HepG2 (cell line): ENCODE measurements around the gene ACYP2. TPM values are rescaled to one million over a fixed set of nuclear protein-coding genes. Genes with fewer than 3 reads are reported as not detected.

Source experiments
- ATAC-seq: fragments of 200-7000 bp; cut with Tn5 transposase; 3 replicates; pipeline ENCODE4 v1.9.1; 2020; ENCODE audit warnings: mild to moderate bottlenecking, moderate library complexity
- BruUV-seq: library from RNA; stranded (reverse); fragments of 400-500 nt; replicated peaks from 2 replicates; lab custom pipeline; 2021; lab: Mats Ljungman, UMichigan
- CTCF ChIA-PET: fragments of 300-600 bp; formaldehyde crosslinking; extraction: SDS; loops from one replicate; lab custom pipeline; 2021; ENCODE audit warnings: low total read pairs, inconsistent platforms, low intra/inter-chr PET ratio; lab: Yijun Ruan, JAX
- POLR2A ChIA-PET: fragments of 350-600 bp; sonication (Branson Sonifier 250); formaldehyde crosslinking; loops from one replicate; lab custom pipeline; 2020; ENCODE audit warnings: antibody characterized with exemption, inconsistent platforms; lab: Yijun Ruan, JAX
- DNase-seq: peaks from one replicate; pipeline ENCODE4 v3.0.0-alpha.2; 2015; ENCODE audit warnings: low spot score
- FAIRE-seq: peaks from 3 replicates; lab custom pipeline; 2011; peaks lifted over from hg19 to GRCh38; lab: Jason Lieb, UNC
- H2AFZ ChIP-seq: one replicate; pipeline ENCODE4 v1.6.1; 2011; ENCODE audit warnings: low read length, inconsistent platforms
- H3K27ac ChIP-seq: fragments of 300-600 bp; 3 replicates; pipeline ENCODE4 v1.8.0; 2011; ENCODE audit warnings: mixed run types, mild to moderate bottlenecking, mixed read lengths, low read length, inconsistent platforms; ENCODE audit not compliant: insufficient read depth; ENCODE audit errors: extremely low read length
- H3K27me3 ChIP-seq, 2 experiments: fragments of 200-600 bp in 1 of 2; 2 replicates in 1 of 2; 3 replicates in 1 of 2; pipeline versions ENCODE4 v1.6.0 to v1.8.0; 2011; ENCODE audit warnings: low read length in 2 of 2, mild to moderate bottlenecking in 2 of 2, moderate library complexity in 2 of 2, inconsistent platforms in 1 of 2; ENCODE audit not compliant: insufficient read depth in 2 of 2, control insufficient read depth in 1 of 2
- H3K36me3 ChIP-seq, 2 experiments: fragments of 200-600 bp in 1 of 2; replicated peaks in 1 of 2; 2 replicates in 1 of 2; 3 replicates in 1 of 2; pipeline versions ENCODE4 v1.5.1 to v1.8.0; 2011; ENCODE audit warnings: low read length in 2 of 2, inconsistent platforms in 1 of 2; ENCODE audit not compliant: insufficient read depth in 2 of 2, control insufficient read depth in 1 of 2
- H3K4me1 ChIP-seq: 2 replicates; pipeline ENCODE4 v1.5.1; 2012; ENCODE audit warnings: low read length, inconsistent platforms; ENCODE audit not compliant: insufficient read depth
- H3K4me2 ChIP-seq: 2 replicates; pipeline ENCODE4 v1.6.0; 2011; ENCODE audit warnings: low read depth, low read length, inconsistent platforms
- H3K4me3 ChIP-seq, 3 experiments: fragments of 200-600 bp in 1 of 3; sonication (generic), shearing (Covaris generic) in 1 of 3; replicated peaks in 1 of 3; 2 replicates each; pipeline ENCODE4 v1.5.1; 2011 to 2016; ENCODE audit warnings: low read length in 3 of 3, inconsistent platforms in 2 of 3, low read depth in 2 of 3, mild to moderate bottlenecking in 2 of 3, control low read depth in 1 of 3, mixed read lengths in 1 of 3; ENCODE audit not compliant: insufficient read depth in 1 of 3
- H3K79me2 ChIP-seq: one replicate; pipeline ENCODE4 v1.6.1; 2011; ENCODE audit warnings: low read length, inconsistent platforms; ENCODE audit not compliant: insufficient read depth
- H3K9ac ChIP-seq: 2 replicates; pipeline ENCODE4 v1.6.0; 2011; ENCODE audit warnings: mild to moderate bottlenecking, low read depth, low read length, inconsistent platforms; ENCODE audit not compliant: insufficient read depth
- H3K9me3 ChIP-seq: 2 replicates; pipeline ENCODE4 v1.5.1; 2012; ENCODE audit warnings: mild to moderate bottlenecking, low read length
- H4K20me1 ChIP-seq: 2 replicates; pipeline ENCODE4 v1.6.0; 2011; ENCODE audit warnings: inconsistent platforms, mild to moderate bottlenecking, low read length, moderate library complexity; ENCODE audit not compliant: insufficient read depth
- HNF4A ChIP-seq: sonication (generic); formaldehyde crosslinking; IDR thresholded peaks from 2 replicates; pipeline ENCODE4 v1.4.0; 2020; ENCODE audit warnings: missing genetic modification reagents
- TRIM24 ChIP-seq: sonication (generic); formaldehyde crosslinking; IDR thresholded peaks from 2 replicates; pipeline ENCODE4 v1.8.0; 2022; ENCODE audit warnings: mild to moderate bottlenecking, missing genetic modification reagents
- in situ Hi-C: cut with HindIII; loops from 2 replicates; pipeline ENCODE4 v1.10.0; 2017; ENCODE audit warnings: low pct_unique_long_range_greater_than_20kb; ENCODE audit not compliant: extremely low pct_ligation_motif_present
- intact Hi-C: fragments of 100-400 bp; cut with micrococcal nuclease; formaldehyde crosslinking; loops from one replicate; pipeline ENCODE4 v1.10.0; 2022; ENCODE audit not compliant: unreplicated experiment
- polyA plus RNA-seq, 8 experiments: library from polyadenylated mRNA; depleted of rRNA in 3 of 8; stranded (reverse) in 7 of 8; unstranded in 1 of 8; fragments of >200 nt; fragmentation: Illumina TruSeq in 4 of 8; extraction: Trizol in 4 of 8; gene quantifications; 2 replicates each; pipeline versions ENCODE4 v1.2.1 to v1.2.3, GENCODE V29; 2011 to 2016; ENCODE audit warnings: low read depth in 4 of 8, missing spikeins in 1 of 8, mixed read lengths in 1 of 8; ENCODE audit not compliant: insufficient read depth in 1 of 8
- total RNA-seq, 5 experiments: library from RNA; depleted of rRNA; stranded (reverse); fragments of >200 nt; fragmentation: Illumina TruSeq; extraction: Trizol; gene quantifications; 2 replicates each; pipeline ENCODE4 v1.2.3, GENCODE V29; 2016; ENCODE audit warnings: low read depth in 1 of 5
- TF ChIP-seq, protein P1 (sequence below): IDR thresholded peaks from 2 replicates; pipeline ENCODE4 v1.6.1; 2016; ENCODE audit warnings: low read depth
- TF ChIP-seq, protein P2 (sequence below): sonication (generic); formaldehyde crosslinking; IDR thresholded peaks from 2 replicates; pipeline ENCODE4; 2020; ENCODE audit warnings: missing genetic modification reagents, mild to moderate bottlenecking, borderline replicate concordance

Gene ACYP2
- total and polyA plus RNA-seq, 2 of the 13 experiments (the other 11 are each of a cell fraction or from before 2014, with no cell fraction given): 12.3 to 12.7 TPM

DNA sequence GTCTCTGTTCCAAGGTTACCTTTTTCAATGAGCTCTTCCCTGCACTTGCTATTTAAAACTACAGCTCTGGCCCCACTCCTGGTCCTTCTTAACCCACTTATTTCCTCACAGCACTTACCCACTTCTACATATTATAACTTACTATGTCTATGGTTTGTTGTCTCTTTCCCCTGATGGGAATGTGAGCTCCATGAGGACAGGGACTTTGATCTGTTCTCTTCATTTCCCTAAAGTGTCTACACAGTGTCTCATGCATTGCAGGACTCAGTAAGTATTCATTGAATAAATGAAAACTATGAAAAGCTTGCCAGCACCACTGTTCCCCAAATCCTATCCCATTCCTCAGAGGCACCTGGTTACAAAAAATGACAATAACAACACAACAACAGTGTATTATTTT lies 18.3 kb upstream of the ACYP2 start:
- no peak overlapping the region for H3K27ac ChIP-seq
- intact Hi-C loops: no loop called here
- no peak overlapping the region for H3K9ac ChIP-seq
- no peak overlapping the region for H3K4me3 ChIP-seq
- ChIA-PET CTCF (no interaction called here), POLR2A (no interaction called here)
- H3K9me3 ChIP-seq: no peaks in the 10 kb centered on the region
- FAIRE-seq (peak; percentile 34), ATAC-seq (peak; percentile 87)
- H3K27me3 ChIP-seq: no peaks in the 10 kb centered on the region
- H3K36me3 ChIP-seq: no peaks in the 10 kb centered on the region
- in situ Hi-C loops: no loop called here
- H3K79me2 ChIP-seq: no peaks in the 10 kb centered on the region
- H4K20me1 ChIP-seq: no peaks in the 10 kb centered on the region
- H2AFZ ChIP-seq: no peak overlapping the region
- TF ChIP-seq, protein P1, sequence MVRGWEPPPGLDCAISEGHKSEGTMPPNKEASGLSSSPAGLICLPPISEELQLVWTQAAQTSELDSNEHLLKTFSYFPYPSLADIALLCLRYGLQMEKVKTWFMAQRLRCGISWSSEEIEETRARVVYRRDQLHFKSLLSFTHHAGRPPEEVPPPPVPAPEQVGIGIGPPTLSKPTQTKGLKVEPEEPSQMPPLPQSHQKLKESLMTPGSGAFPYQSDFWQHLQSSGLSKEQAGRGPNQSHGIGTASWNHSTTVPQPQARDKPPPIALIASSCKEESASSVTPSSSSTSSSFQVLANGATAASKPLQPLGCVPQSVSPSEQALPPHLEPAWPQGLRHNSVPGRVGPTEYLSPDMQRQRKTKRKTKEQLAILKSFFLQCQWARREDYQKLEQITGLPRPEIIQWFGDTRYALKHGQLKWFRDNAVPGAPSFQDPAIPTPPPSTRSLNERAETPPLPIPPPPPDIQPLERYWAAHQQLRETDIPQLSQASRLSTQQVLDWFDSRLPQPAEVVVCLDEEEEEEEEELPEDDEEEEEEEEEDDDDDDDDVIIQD (CRISPR knock-in tag): 0 out of 2 replicates have a peak, but pooled peaks have one; percentile 30
- TF ChIP-seq, protein P2, sequence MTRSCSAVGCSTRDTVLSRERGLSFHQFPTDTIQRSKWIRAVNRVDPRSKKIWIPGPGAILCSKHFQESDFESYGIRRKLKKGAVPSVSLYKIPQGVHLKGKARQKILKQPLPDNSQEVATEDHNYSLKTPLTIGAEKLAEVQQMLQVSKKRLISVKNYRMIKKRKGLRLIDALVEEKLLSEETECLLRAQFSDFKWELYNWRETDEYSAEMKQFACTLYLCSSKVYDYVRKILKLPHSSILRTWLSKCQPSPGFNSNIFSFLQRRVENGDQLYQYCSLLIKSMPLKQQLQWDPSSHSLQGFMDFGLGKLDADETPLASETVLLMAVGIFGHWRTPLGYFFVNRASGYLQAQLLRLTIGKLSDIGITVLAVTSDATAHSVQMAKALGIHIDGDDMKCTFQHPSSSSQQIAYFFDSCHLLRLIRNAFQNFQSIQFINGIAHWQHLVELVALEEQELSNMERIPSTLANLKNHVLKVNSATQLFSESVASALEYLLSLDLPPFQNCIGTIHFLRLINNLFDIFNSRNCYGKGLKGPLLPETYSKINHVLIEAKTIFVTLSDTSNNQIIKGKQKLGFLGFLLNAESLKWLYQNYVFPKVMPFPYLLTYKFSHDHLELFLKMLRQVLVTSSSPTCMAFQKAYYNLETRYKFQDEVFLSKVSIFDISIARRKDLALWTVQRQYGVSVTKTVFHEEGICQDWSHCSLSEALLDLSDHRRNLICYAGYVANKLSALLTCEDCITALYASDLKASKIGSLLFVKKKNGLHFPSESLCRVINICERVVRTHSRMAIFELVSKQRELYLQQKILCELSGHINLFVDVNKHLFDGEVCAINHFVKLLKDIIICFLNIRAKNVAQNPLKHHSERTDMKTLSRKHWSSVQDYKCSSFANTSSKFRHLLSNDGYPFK (CRISPR knock-in tag): no peak
- TF ChIP-seq HNF4A (CRISPR knock-in tag) (peak; percentile 56), TRIM24 (no peak)
- TF ChIP-seq, all 625 proteins: peak for 2
- DNase-seq: peak; percentile 56
- no peak overlapping the region for H3K4me2 ChIP-seq
- H3K4me1 ChIP-seq: peaks cover 10% of the 10 kb centered on the region
- no TSS peak for BruUV-seq
